Measurements from ENCODE around the gene FLT4.

- TF ChIP-seq CTCF (IDR thresholded peaks at IDR 0.05; ENCODE audit: low read depth, low read length, poor library complexity, severe bottlenecking), result no peak
- TF ChIP-seq EZH2phosphoT487 (IDR thresholded peaks at IDR 0.05; ENCODE audit: borderline replicate concordance, low read length), result no peak
Observed at GRCh38 chr5:180611140-180611850, 38.1 kb downstream of the FLT4 start.

Measured in DOHH2 (cell line).